Fibroblast of lung (primary cell): ENCODE results near the gene KLK6.

Source experiments
- CTCF ChIP-seq, 2 donors: IDR thresholded peaks in 1 of 2; conservative IDR thresholded peaks in 1 of 2; 1 replicate in 1 of 2; 2 replicates in 1 of 2; pipeline ENCODE4 v1.5.1; 2011 to 2012; ENCODE audit warnings: low read length in 2 of 2, control low read depth in 1 of 2, inconsistent platforms in 1 of 2, low read depth in 1 of 2, mild to moderate bottlenecking in 1 of 2
- EZH2 ChIP-seq: IDR thresholded peaks from 2 replicates; pipeline ENCODE4 v1.5.1; 2012; ENCODE audit warnings: low read length, control low read depth, mild to moderate bottlenecking; ENCODE audit errors: missing control alignments

GRCh38 chr19:51012661-51013190, 43.3 kb upstream of the KLK6 start:
- no peak for TF ChIP-seq CTCF (conservative IDR thresholded peaks at IDR 0.05 in 1 of 2, IDR thresholded peaks at IDR 0.05 in 1 of 2; ENCODE audit: low read depth in 1 of 2, low read length in 2 of 2)
- no peak for TF ChIP-seq EZH2
